ENCODE data around the gene EWSR1.

The EWSR1 gene

GRCh38 chr22:29314537-29315285, 46.6 kb downstream of the EWSR1 start (continued):
- TF ChIP-seq MZF1 (tag by site-specific recombination; IDR thresholded peaks at IDR 0.05; ENCODE audit: borderline replicate concordance): no peak
- TF ChIP-seq PRDM1 (tag by site-specific recombination; IDR thresholded peaks at IDR 0.05): no peak
- TF ChIP-seq SP2 (tag by site-specific recombination; IDR thresholded peaks at IDR 0.05): peak; percentile 55
- no peak for TF ChIP-seq ZNF561 (tag by site-specific recombination; IDR thresholded peaks at IDR 0.05; ENCODE audit: borderline replicate concordance)
- peak; percentile 69 for TF ChIP-seq ZNF335 (tag by site-specific recombination; conservative IDR thresholded peaks at IDR 0.05)
- peak; percentile 58; the same call in 1 of the 2 replicates for TF ChIP-seq ZNF398 (tag by site-specific recombination; IDR thresholded peaks at IDR 0.05)
- TF ChIP-seq ZNF639 (tag by site-specific recombination; IDR thresholded peaks at IDR 0.05): no peak
- TF ChIP-seq ZNF624 (tag by site-specific recombination; IDR thresholded peaks at IDR 0.05): no peak
- no peak for TF ChIP-seq PRDM10 (tag by site-specific recombination; IDR thresholded peaks at IDR 0.05)
- no peak for TF ChIP-seq ZNF174 (tag by site-specific recombination; IDR thresholded peaks at IDR 0.05)
- TF ChIP-seq ZSCAN30 (tag by site-specific recombination; IDR thresholded peaks at IDR 0.05): no peak
- no peak for TF ChIP-seq ZNF555 (tag by site-specific recombination; conservative IDR thresholded peaks at IDR 0.05)
- 0 out of 2 replicates have a peak, but pooled peaks have one; percentile 34 for TF ChIP-seq ZBTB10 (tag by site-specific recombination; IDR thresholded peaks at IDR 0.05)
- no peak for TF ChIP-seq ZNF792 (tag by site-specific recombination; IDR thresholded peaks at IDR 0.05)
- TF ChIP-seq ZNF580 (tag by site-specific recombination; IDR thresholded peaks at IDR 0.05): no peak
- no peak for TF ChIP-seq TSHZ1 (tag by site-specific recombination; IDR thresholded peaks at IDR 0.05; ENCODE audit: borderline replicate concordance)
- 0 out of 2 replicates have a peak, but pooled peaks have one; percentile 1 for TF ChIP-seq ZNF677 (tag by site-specific recombination; IDR thresholded peaks at IDR 0.05)
- TF ChIP-seq ZSCAN4 (tag by site-specific recombination; IDR thresholded peaks at IDR 0.05): no peak
- no peak for TF ChIP-seq BCL11A (tag by site-specific recombination; IDR thresholded peaks at IDR 0.05; ENCODE audit: low read depth)
- no peak for TF ChIP-seq ELK4 (IDR thresholded peaks at IDR 0.05; ENCODE audit: borderline replicate concordance, low read depth, low read length)
- no peak for TF ChIP-seq GLI2 (tag by site-specific recombination; IDR thresholded peaks at IDR 0.05; ENCODE audit: borderline replicate concordance, low read depth)

Data from HEK293 (cell line).